GM21515 (cell line): ENCODE data around the gene ZNF680.
"Not testable (repeated sequence)": the region's sequence is repeated elsewhere in the genome, so short reads cannot be mapped to it uniquely, and the experiment has no call there.

Experiments
- ATAC-seq: cut with Tn5 transposase; IDR thresholded peaks from one replicate; pipeline ENCODE4 v1.9.1; 2021; ENCODE audit not compliant: unreplicated experiment

The ZNF680 gene

GRCh38 chr7:64557601-64558322 lies 5.1 kb downstream of the ZNF680 start:
- ATAC-seq, result no peak

GRCh38 chr7:64555046-64555445 lies 7.8 kb downstream of the ZNF680 start:
- ATAC-seq, result no peak

- ATAC-seq, result not testable (repeated sequence)
Measured at GRCh38 chr7:64554188-64554587, 8.7 kb downstream of the ZNF680 start.

GRCh38 chr7:64551375-64552142 lies 11.3 kb downstream of the ZNF680 start:
- no peak for ATAC-seq

- ATAC-seq, result no peak
Measured at GRCh38 chr7:64544010-64544409, 18.9 kb downstream of the ZNF680 start.

GRCh38 chr7:64541438-64542359 lies 21.2 kb downstream of the ZNF680 start:
- ATAC-seq, result no peak

- no peak for ATAC-seq
Measured at GRCh38 chr7:64533756-64534155, 29.1 kb downstream of the ZNF680 start.

- no peak for ATAC-seq
Measured at GRCh38 chr7:64528770-64529169, 34.1 kb downstream of the ZNF680 start.

- ATAC-seq, result no peak
Measured at GRCh38 chr7:64521409-64521984, 41.4 kb downstream of the ZNF680 start.

- no peak for ATAC-seq
Measured at GRCh38 chr7:64516451-64516850, 46.4 kb downstream of the ZNF680 start.

GRCh38 chr7:64515781-64516180 lies 47.1 kb downstream of the ZNF680 start:
- ATAC-seq, result no peak

- no peak for ATAC-seq
Measured at GRCh38 chr7:64515330-64515729, 47.5 kb downstream of the ZNF680 start.

- no peak for ATAC-seq
Measured at GRCh38 chr7:64509583-64509982, 53.3 kb downstream of the ZNF680 start.

- ATAC-seq, result no peak
Measured at GRCh38 chr7:64504581-64505120, 58.2 kb downstream of the ZNF680 start.

GRCh38 chr7:64498270-64498669 lies 64.6 kb downstream of the ZNF680 start:
- ATAC-seq, result no peak

- no peak for ATAC-seq
Measured at GRCh38 chr7:64494912-64495461, 67.9 kb downstream of the ZNF680 start.

GRCh38 chr7:64485623-64486022 lies 77.2 kb downstream of the ZNF680 start:
- no peak for ATAC-seq
